Kidney tubule cell (primary cell): ENCODE measurements around the gene PRKCA.

Experiments used
- DNase-seq: peaks from one replicate; pipeline ENCODE4 v3.0.0-alpha.2; 2018; ENCODE audit warnings: low spot score

PRKCA gene

DNA sequence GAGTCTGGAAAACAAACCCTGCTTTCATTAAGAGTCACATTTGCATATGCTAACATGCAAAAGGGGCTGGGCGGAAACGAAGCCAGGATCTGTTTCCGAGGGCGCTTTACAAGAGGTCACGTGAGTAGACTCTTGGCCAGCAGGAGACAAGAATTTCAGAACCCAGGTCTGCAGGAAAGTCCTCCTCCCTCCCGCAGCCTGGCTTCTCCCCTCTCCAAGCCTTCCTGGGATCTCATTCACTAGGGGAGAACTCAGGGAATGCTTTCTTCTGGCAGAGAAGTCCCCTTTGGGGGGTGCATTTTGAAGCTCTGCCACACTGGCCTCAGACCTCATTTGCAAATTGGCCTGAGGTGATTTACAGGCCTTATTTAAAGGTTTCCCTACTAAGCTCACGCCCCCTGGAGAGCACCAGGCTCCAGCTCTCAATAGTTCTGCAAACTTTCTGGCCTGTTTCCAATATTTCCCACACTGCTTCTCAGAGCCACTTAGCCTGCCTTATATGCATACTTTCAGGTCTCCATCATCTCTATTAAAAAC lies 475.3 kb downstream of the PRKCA start:
- DNase-seq, result peak; percentile 6

DNA sequence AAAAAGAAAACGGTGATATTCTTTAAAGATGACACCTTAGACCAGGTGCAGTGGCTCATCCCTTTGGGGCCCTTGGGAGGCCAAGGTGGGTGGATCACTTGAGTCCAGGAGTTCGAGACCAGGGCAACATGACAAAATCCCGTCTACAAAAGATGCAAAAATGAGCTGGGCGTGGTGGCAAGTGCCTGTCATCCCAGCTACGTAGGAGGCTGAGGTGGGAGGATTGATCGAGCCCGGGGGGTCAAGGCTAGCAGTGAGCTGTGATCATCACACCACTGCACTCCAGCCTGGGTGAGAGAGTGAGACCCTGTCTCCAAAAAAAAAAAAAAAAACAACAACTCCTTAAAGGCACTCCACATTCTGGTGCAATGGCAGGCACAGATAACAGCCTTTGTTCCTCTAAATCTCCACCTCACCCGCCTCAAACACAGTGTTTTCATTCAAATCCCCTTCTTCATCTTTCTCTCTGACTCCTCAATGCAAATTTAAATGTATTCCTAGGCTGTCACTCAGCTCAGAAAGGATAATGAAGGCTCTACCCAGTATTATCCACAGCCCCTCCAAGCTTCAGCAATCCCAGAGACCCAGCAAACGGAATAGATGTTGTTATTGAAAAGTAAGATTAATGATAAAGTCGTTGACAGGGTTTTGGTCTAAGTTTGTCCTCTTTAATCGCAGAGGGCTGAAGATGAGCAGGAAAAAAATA lies 476.3 kb downstream of the PRKCA start:
- DNase-seq, result no peak

DNA sequence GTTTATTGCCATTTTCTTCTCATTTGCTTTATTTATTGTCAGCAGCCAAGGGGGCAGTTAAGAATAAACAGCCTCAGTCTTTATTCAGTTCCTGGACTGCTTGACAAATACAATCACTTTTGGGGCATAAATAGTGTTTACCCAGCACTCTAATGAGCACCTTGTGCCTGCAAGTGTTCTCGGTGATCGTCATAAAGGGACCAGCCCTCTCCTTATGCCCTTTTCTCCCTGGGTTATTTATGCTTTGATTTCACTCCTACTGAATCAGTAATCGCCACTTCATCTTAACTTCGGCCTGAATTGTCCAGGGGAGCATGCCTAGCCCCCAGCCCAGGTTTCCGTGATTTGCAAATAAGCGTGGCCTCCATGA lies 476.8 kb downstream of the PRKCA start:
- no peak for DNase-seq

DNA sequence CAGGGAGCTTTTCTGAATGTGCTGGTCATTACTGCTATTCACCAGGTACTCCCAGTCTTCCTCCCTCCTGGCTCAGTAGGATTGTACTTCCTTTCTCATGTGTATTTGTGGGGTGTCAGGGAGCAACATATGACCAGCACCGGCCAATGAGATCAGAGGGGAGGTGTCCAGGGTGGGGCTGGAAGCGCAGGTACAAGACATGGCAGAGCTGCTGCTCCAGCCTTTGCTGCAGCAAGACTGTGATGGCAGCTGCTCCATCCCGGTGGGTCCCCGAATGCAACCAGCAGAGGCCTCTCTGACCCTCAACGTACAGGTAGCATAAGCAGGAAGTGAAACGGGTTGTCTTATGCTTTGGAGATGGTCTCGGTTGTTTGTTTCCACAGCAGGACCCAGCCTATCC lies 478.7 kb downstream of the PRKCA start:
- DNase-seq, result no peak

DNA sequence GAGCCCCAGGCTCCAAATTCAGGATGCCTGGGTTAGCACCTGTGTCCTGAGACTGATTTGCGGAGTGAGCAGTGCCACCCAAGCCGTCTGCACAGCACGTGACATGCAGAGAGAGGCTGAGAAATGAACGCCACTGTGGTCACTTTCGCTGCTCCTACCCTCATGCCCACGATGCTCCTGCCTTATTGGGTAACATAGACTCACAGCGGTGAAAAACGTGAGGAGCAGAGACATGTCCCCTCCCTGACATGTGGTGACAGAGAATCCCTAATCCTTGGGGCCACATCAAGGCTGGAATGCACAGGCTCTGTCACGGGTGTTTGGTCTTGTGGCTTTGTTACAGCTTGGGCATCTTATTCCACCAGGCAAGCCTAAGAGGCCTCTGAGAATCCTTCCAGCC lies 480.4 kb downstream of the PRKCA start:
- DNase-seq, result no peak

DNA sequence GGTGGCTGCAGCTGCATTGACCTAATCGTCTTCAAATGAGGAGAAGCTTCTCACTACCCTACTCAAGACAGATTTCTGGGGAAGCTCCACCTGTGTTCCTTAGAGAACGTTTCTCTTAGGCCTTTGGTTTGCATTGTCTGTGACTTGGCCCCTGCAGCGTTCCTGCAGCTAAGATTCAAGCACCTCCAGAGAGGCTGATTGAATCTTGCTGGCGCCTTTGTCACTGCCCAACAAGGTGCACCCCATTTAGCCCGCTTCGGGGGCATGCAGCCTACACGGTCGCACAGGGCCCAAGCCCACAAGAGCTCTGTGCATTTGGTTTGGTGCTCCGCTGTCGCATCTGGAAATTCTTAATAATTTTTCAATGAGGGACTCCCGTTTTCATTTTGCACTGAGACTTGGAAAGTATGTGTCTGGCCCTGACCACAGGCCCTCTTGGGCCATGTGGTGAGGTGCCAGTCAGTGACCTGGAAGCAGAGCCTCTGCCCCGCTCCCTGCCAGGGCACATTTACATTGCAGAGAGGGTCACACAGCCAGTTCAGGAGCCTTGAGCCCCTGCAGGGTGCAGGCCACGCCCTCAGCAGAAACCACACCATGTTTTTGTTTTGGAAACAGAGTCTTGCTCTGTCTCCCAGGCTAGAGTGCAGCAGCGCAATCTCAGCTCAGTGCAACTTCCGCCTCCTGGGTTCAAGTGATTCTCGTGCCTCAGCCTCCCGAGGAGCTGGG lies 481.4 kb downstream of the PRKCA start:
- no peak for DNase-seq

DNA sequence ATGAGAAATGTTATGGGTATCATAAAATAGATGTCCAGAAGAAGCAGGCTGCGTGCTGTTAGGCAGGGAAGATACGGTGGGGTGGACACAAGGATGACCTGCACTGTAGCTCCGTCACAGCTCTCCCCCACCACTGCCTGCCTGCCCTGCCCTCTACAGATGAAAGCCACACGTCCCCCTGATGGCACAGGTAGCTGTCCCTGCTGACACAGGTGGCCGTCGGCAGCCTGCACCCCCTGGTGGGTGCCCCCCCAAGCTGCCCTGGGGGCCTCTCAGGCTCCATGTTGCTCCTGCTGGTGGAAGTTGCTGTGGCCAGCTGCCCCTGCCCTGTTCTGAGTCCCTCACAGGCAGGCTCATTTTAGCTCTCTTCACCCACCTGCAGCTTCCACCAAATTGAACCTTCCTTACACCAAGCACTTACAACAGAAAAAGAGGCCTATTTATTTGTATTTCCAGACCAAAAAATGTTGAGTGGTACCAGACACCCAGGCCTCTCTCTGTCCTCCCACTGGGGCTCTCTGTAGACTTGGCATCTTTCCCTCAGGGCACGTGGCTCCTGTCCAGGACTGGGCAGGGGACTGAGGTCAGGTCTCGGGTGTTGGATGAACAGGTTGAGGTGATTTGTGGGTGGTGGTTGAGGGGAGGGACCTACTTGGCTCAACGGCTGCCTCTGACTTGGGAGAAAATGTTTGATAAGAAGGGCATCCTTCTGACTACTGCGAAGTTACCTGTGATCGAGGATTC lies 482.4 kb downstream of the PRKCA start:
- DNase-seq, result no peak

DNA sequence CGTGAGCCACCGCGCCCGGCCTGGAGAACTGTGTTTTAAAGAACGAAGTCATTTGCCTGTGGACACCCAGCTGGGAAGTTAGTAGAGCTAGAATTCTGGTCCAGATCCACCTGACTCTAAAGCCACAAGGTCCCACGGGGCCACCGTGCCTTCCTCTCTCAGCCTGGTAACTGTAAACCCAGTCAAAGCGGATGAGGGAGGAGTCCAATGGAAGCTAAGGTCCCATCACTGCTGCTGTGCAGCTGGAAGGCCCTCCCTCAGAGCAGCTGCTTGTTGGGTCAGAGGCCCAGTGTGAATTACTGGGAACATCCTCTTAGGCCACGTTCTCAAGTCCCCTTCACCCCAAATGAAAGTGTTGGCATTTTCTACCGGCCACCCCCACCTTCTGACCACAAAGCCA lies 483.7 kb downstream of the PRKCA start:
- DNase-seq, result no peak

DNA sequence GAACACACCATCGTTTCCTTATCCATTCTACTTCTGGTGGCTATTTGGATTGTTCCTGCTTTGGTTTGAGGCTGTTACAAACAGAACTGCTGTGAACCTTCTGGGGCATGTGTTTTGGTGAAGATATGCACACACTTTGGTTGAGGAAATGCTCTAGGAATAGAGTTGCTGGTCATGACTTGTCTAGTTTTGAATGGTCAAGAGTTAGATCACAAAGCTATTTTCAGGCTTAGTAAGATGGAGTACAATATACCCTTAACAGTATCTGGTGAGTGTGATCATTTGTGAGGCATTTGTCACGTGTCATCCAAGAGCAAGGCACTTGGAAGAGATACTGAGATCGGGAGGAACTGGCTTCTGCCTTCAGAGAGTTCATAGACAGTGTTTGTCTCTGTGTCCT lies 485.5 kb downstream of the PRKCA start:
- no peak for DNase-seq

DNA sequence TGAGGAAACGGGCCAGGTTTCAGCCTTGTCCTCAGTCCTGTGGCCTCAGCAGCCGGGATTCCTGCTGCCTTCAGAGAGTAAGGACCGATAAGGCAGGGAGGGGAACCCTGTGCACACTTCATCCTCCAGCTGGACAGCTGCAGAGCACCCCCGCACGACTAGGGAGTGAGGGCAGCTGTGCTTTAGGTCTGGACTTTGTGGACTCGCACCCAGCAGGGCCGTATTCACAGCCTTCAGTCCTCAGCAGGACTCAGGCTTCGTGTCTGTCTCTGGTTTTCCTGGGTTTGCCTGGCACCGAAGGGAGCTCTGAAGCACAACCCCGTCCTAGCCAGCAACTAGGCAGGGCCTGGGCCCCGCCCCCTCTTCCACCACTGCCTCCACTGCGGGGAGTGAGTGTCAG lies 486.7 kb downstream of the PRKCA start:
- DNase-seq, result no peak

DNA sequence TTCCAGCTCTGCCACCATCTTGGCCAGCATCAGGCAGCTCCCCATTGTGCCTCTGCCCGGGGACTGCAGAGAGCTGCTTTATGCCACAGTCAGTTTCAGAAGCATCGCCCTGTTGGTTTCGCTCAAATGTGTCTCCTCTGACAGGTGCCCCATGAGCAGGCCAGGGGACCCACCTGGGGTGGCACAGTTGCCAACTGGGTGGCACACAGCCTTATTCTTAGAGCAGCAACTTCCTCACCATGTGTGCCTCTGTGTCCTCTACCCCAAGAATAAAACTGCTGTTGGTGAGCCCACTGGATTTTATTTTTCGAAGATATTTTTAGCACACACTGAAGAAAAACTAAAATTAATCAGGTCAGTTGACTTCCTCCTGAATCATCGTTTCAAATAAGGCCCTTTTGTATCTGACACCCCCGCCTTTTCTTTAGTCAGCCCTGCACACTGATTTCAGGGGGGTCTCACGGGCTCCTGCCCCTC lies 487.6 kb downstream of the PRKCA start:
- DNase-seq, result no peak

DNA sequence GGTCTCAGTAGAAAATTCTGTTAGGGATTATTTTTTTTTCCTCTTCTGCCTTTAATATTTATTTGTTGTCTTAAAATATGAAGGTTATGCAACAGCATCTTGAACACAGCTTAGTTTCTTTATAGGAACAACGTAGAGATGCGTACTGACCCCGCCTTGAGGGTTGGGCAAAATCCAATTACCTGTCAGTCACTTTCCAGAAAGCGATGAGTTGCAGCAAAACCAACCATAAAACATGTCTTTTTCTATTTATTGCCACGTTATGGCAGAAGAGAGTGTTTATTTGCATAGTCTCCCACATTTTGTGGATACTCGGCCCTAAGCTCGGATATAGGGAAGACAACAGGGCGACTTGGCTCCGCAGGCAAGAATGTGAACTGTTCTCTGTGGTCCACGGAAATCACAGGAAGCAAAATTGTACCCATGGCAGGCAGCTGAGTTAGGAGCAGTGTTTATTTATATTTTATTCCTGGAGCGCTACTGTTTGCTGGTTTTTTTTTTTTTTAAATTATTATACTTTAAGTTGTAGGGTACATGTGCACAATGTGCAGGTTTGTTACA lies 488.2 kb downstream of the PRKCA start:
- DNase-seq, result no peak

DNA sequence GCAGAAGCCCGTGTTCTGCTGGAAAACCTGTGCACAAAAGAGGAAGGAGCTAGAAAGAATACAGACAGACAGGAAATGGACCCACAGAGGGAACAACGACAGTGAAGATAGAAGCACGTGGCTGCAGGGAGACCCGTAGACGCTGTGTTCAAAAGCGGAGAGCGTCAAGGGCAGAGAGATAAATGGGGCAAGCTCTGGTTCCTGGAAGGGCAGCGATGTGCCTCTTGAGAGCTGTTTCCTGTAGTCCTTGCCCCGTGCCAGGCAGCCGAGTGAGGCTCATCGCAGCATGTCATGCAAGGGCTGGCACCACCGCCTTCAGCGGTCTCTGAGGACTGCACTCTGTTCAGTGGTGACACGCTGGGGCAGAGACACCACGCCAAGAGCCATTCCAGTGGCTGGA lies 488.9 kb downstream of the PRKCA start:
- DNase-seq, result no peak

DNA sequence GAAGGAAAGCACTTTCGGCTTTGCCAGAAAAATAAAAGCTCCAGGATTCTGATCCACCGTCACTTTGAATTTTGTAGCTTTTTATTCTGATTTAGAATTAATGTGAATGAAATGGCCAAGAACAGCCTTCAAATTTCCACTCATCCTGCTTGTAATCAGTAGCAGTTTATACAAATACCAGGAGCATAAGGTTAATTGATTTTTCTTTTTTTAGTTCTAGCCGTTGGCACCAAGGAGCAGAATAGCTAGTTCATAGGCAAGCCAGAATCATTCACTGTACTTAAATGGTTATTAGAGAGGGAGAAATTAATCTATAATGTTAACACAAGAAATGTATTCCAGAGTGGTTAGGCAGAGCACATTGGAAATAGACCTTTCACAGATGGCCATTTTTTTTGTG lies 491.4 kb downstream of the PRKCA start:
- DNase-seq, result no peak

DNA sequence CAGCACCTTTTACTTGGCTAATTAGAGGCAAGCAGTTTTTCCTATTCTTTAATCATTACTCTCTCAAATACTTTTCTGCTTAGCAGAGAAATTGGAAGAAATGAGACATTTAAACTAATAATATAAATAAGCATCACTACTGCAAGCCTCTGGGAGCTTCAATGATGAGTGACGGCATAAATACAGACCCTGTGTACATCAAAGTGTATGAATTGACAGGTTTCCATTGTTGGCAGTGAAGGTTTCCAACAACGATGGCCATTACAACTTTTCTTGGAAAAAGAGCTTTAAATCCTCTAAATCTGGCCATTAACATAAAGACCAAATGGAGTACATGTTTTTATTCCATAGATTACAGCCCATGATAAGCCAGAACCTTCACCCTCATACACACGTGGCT lies 493.1 kb downstream of the PRKCA start:
- DNase-seq, result no peak

DNA sequence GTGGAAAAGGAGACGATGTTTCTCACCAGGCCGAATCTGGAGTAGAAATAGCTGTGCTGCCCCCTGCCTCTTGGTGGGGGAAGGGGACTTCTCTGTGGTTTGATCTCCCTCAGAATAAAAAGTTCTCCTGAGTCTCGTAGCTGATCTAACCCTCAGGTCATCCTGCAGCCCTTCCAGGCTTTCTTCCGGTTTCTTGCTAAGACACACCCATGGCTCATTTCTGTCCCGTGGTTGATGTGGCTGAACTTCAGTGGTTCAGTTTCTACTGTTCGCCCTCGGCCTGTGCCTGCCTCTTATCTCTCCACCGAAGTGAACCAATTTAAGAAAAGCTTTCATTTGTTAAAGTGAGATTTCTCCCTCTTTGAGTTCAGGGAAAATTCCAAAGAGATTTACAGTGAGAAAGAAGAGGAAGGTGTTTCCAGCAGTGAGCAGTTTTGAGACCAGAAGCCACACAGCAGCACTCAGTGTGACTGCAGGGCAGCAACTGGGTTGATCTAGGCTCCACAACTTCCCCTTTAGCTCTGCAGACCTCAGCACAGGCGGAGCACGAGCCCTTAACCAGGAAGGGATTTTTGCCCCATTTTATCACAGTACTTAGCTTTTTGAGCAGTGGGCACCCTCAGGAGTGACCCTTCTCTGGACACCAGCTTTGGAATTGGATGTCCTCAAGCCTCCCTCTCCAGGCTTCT lies 497.6 kb downstream of the PRKCA start:
- DNase-seq, result no peak

DNA sequence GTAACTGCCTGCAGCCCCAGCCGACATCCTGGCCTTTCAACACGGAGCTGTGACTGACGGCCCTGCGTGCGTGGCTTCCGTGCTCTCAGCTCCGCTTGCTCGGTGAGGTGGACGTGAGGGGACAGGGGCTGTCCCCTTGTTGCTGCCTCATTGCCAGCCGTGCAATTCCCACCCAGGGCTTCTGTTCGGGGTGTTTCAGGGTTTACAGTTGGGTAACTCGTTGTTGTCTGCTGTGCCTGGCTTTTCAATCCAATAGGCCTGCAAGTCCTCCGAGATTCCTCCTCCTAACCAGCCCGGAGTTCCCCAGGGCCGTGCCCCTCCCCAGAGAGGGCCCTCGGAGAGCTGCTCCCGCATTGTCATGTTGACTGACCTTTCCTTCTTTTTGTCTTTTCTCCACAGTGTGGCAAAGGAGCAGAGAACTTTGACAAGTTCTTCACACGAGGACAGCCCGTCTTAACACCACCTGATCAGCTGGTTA lies 501.1 kb downstream of the PRKCA start:
- no peak for DNase-seq

DNA sequence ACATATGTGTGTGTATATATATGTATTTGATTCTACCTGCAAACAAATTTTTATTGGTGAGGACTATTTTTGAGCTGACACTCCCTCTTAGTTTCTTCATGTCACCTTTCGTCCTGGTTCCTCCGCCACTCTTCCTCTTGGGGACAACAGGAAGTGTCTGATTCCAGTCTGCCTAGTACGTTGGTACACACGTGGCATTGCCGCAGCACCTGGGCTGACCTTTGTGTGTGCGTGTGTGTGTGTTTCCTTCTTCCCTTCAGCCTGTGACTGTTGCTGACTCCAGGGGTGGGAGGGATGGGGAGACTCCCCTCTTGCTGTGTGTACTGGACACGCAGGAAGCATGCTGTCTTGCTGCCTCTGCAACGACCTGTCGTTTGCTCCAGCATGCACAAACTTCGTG lies 503.2 kb downstream of the PRKCA start:
- peak; percentile 2 for DNase-seq

DNA sequence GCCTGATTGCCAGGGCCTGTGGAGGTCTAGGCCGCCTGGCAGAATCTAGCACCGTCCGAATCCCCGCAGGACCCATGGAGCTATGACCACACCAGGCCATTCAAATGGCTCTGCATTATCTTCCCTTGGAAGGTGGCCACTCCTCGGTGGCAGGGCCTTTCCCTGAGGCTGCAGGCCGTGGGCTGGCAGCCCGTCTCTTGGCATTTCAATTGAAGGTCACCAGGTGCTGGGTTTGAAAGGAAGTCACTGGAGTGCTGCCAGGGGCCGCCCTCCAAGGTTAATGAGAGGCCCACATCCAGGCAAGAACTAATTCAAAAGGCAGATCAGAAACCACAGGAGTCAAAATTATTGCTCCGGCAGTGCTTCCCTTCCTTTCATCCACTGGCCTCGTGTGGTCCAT lies 504.8 kb downstream of the PRKCA start:
- no peak for DNase-seq

DNA sequence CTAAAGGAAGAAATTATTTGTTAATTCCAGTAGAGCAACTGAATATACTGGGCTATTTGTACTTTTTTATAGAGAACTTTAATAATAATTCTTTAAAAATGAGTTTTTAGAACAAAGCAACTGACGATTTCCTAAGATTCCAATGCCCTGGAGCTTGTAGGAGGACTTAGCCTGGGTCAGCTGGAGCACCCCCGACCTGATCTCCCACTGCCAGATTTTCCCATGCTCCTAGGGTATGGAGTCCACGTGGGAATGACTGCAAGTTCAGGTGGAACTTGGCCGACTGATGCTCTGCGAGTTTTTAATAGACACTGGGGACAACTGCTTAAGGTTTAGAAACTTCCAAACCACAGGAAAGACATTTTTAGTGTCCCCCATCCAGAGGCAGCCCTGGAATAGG lies 507.0 kb downstream of the PRKCA start:
- no peak for DNase-seq

DNA sequence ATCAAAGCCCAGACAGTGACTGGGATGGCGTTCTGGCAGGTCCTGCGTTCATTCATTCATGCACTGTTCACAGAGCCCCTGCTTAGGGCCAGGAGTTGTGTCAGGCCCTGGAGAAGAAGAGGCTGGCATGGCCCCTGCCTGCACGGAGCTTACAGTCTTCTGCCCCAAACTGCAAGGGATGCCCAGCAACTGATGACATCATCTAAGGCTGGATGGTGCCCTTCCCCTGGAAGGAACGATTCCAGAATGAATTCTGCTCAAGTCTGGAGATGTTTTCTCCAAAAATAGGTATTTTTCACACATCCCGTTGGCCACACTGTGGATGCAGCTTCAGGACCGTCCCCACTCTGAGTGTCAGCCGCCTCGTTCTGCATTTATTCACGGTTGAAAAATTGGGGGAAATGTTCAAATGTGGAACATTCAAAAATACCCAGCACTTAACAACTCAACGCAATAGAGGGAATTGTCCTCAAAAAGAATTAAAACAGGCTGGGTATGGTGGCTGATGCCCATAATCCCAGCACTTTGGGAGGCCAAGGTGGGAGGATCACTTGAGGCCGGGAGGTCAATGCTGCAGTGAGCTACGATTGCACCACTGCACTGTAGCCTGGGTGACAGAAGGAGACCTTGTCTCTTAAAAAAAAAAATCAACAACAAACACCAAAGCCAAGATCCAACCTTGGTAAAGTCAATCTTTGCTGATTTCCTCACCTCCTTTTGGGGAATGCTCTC lies 508.7 kb downstream of the PRKCA start:
- no peak for DNase-seq
